DMS79 (cell line): ENCODE results near the gene GJA5.

ENCODE experiments used
- DNase-seq: peaks from one replicate; lab custom pipeline; 2025; lab: John Stamatoyannopoulos, UW

Gene GJA5

DNA sequence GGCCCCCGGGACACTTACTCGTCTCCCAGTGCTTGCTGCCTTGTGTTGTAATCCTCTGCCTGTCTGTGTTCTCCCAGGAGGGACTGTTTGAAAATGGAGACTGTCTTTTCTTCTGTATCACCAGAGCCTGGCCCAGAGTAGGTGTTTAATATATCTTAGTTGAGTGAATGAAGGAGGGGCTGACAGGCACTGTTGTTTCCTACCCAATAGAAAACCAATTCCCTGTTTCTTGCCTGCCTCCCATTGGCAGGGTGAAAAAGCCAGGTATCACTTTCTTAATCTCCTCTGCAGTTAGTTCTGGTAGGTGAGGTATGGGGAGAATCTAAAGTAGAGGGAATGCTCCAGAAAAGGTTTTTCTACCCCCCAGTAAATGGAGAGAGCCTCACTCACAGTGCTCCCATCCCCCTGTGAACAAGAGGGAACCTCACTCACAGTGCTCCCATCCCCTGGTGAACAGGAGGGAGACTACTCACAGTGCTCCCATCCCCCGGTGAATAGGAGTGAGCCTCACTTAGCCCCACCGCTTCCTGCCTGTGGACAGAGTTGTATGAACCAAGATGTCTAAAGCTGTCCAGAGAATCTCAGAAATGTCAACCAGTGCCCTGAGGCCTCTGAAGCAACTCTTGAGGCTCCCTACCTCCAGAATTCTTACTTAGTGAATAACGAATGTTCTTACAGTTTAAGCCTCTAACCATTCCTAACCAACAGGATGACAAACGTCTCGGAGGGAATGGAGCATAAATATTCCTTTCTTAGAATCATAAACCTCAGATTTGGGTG, at the start of gene GJA5:
TSS of gene GJA5 (minus strand) at position 122 of the 780 bp plus-strand sequence. CDS start 1,364 bp downstream, outside the sequence.
- no peak for DNase-seq

DNA sequence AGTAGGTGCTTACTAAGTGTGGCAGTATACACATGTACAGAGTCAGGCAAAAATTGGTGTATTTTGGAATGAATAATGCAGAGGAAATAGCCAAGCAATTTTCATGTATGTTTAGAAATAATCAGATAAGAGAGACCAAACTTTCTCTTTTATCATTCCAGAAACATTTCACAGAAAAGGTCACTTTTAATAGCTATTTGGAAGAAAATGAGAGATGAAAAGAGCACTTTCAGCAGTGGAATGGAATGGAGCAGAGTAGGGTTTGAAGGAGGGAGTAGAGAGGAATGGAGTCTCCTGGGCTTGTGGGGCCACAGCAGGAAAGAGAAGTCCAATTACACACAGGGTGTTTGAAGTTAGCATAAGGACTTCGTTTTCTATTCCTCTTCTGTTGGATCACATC, 48.8 kb upstream of the GJA5 start:
- DNase-seq = no peak

DNA sequence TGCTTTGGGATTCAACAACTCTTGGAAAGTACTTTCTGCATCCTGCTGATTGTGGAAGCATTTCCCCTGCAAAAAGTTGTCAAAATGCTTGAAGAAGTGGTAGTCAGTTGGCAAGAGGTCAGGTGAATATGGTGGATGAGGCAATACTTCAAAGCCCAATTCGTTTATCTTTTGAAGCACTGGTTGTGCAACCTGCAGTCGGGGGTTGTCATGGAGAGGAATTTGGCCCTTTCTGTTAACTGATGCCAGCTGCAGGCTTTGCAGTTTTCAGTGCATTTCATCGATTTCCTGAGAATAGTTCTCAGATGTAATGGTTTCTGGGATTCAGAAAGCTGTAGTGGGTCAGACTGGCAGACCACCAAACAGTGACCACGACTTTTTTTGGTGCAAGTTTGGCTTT, 47.6 kb upstream of the GJA5 start:
- no peak for DNase-seq

DNA sequence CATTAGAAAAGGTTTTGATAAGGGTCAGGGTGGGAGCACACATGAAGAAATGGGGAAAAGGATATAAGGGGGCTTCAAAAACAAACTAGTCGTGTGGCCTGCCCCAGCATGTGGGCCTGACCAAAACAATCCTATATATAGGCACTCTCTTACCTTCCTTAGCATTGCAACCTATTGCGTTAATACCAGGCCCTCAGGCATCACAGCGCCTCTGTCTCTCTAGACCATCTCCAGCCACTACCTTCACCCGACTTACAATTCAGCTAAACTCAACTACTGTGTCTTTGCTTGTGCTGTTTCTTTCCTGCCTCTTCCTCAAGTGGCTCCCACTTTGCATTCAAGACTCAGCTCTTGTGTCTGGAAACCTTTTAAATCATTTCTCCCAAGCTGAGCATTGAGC, 47.0 kb upstream of the GJA5 start:
- DNase-seq = no peak

DNA sequence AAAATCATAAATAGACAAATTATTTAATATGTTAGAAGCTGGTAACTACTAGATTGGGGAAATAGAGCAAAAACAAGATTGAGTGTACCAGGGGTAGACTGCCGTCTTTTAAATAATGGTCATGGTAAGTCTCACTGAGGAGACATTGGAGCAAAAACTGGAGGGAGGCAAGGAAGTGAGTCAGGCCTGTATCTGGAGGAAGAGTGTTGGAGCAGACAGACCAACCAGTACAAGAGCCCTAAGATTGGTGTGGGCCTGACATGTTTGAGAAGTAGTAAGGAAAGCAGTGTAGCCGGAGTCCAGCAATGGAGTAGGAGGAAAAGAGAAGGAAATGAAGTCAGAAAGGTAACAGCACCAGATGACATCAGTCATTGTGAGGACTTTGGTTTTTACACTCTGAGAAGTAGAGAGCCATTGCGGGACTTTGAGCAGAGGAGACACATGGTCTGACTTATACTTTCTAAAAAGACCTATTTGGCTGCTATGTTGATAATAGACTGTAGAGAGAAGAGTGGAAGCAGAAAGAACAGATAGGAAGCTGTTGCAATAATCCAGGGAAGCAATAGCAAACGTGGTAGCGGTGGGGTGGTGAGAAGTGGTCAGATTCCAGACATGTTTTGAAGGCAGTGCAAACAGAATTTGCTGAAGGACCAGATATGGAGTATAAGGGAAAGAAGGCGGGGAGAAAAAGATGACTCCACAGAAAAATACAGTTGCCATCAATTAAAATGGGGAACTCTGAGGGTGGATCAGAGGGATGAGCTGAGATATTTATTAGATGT, 44.7 kb upstream of the GJA5 start:
- DNase-seq = no peak

DNA sequence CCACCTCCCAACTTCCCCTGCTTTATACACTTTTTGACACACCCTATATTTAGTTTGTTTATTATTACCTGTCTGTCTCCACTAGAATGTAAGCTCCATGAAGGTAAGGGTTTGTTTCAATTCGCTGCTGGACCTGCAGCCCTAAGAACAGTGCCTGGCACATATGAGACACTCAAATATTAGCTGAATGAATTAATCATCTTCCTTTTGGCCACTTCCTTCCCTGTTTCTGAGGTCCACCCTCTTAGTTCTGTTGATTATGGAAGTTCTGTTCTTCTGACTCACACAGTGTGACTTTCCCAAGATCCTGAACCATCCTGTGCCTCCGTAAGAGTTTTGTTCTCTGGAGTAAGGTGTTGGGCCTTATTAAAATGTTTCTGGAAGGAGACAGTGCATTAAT, 40.4 kb upstream of the GJA5 start:
- no peak for DNase-seq

DNA sequence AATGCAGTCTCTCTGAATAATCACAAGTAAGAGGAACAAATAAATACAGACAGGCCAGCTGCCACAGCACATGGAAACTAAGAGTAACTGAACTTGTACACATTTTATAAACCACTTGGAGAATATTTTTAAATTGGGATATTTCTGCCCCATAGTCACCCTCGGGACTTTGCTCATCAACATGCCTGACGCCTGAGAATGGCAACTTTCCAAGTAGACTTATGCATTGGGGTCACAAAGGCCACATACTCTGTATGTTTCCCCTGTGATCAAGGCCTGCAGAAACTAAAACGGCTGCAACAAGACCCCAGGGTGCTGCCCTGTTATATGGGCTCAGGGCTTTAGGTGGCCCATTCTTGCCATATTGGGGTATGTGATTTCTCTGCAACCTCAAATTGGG, 38.3 kb upstream of the GJA5 start:
- no peak for DNase-seq

DNA sequence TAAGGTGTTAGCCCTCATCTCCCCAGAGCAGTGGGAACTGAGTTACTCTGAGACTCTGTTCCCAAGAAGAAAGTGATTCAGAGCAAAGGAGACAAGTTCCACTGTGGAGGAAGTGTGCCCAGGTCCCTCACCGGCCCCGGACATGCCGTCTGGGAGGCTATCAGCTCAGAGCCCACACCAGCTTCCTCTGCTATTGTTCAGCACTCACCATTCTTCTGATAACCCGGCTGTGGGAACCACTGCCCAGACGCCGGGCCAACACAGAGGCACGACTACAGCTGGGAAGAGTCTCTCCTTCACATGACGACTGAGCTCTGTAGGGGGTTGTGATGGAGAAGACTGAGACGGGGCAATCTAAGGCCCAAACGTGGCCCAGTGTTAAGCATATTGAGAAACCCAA, 34.2 kb upstream of the GJA5 start:
- no peak for DNase-seq

DNA sequence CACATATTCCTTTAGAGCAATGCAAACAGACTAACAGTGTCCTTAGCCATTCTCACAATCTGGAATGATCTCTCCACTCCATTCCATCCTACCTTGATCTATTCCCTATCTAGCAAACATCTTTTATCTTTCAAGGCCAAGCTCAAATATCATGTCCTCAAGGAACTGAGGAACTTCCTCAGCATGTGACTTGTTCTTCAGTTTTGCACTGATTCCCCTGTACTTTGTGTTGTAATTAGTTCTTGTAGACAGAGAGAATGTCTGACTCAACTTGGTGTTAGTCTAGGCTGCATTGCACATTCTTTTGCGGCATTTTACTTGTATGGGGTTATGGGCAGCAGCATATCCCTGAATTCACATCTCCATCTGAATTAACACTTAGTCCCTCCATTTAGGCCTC, 31.5 kb upstream of the GJA5 start:
- DNase-seq = no peak

DNA sequence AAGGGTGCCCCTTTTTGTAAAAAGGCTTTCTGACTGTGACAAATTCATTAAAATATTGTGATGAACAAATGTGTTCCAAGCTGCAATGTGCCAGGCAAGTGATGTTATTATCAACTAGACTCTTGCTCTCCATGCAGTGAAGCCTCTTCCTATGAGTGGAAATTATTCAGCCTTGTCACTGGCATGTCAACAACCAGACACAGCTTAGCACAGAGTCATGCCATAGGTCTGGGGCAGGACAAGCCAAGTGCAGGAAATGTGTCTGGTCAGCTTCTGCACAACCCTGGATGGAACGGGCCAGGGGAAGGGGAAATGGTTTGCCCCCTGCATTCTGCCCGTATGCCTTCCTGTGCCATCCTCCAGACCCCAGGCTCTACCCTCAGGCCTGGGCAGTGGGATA, 27.4 kb upstream of the GJA5 start:
- DNase-seq = no peak

DNA sequence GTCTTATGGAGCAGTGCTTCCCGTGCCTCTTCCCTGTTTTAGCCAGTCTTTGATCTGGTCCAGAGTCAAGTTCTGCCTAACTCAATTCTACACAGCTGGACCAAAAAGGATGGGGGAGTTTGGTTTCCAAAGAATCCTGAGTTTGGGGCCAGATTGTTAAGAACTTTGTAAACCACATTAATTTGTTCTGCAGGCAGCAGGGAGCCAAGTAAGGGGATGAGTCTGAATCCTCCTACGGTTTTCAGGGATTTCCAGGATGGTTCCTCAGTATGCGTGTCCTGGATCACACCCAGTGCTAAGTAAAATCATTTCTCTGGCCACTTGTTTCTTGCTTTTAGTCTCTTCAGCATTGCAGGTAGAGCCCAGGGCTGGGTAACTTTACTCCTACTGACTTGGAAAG, 26.1 kb upstream of the GJA5 start:
- DNase-seq = no peak

DNA sequence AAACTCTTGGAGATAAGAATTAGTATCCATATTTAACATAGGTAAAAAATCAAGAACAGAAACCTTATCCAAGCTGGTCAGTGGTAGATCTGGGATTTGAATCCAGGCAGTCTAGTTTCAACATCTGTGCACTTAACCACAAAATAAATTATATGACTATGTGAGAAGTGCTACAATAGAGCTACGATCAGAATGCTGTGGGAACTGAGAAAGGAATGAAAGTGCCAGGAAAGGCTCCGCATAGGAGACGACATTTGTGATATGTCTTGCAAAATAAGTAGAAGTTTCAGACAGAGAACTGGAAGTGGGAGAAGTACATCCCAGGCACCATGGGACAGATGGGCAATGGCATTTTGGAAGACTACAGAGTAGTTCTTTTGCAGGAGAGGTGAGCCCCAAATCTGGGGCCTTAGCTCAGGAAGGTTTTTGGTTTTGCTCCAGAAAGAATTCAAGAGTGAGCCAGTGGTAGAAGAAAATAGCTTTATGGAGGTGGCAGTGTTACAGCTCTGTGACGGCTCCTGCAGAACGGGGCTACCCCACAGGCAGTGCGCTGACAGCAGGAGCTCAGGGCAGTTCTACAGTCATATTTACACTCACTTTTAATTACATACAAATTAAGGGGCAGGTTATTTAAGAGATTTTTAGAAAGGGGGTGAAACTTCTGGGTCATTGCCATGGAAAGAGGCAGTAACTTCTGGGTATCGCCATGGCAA, 25.5 kb upstream of the GJA5 start:
- DNase-seq = no peak

DNA sequence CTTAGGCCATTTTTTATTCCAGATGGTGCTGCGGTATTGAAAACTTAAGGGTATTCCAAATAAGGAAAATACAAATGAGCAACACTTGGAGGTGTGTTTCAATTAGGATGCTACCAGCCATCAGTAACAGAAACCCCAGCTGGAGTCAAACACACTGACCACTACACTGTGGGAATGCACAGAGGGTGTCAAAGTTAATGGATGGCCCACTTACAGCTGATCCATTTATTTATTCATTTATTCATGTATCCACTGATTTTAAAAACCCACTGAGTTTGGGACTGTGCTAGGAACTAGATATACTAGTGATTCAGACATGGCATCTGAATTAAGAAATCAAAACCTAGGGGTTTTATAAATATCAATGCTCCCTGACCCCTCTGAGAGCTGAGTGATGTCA, 24.5 kb upstream of the GJA5 start:
- no peak for DNase-seq

DNA sequence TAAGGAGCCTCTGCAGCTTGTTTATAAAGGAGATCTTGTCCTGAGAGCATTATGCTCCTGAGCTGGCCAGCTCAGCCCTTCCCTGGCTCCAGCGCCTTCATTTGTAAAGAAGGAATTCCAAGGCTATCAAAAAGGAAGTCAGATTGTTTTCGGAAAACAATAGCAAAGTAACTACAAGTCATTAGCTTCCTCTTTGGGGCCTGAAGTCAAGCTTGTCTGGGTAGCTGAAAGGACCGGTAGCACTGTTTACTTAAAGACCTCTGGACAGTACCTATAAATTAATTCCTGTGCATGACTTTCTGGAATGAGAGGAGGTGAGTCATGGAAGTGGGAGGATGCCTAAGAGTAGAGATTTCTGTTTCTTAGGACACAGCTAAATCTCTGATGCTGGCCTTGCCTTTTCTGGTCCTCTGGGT, 20.7 kb upstream of the GJA5 start:
- DNase-seq = no peak

DNA sequence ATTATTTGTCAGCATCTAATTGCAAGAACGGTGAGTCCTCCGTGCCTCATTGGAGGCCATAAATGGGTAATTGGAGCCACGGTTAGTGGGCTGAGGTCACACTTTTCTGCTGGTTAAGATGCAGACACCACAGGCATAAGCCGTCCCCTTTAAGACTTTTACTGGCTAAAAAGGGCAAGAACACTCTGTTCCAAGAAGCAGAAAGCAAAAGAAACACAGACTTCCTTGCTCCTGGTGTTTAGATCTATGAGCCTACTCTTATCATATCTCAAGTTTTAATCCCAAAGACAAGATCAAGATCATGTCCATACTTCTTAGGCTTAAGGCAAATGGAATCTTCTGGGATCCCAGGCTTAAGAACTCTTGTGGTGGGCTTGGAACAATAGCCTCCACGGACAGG, 17.3 kb upstream of the GJA5 start:
- DNase-seq = no peak

DNA sequence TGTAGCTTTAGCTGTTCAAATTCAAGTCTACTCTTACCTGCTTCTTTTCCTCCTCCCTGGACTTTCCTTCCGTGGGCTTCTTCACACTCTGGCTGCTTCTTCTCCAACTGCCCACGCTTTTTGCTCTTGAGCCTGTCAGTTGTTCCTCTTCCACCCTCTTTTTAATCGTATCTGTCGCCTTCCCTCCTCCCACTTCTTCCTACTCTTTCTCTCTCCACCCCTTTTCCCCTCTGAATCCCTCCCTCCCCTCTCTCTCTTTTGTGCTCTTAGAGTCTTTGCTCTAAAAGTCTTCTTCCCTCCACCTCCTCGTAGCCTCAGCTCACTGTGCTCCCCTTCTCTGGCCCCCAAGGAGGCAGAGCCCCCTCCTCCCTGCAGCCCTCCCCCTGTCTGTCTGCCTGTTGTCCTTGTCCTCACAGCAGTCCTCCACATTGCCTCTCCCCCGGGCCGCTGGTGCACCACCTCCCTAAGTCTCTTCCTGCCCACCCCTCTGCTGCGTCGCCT, 12.9 kb upstream of the GJA5 start:
- no peak for DNase-seq

DNA sequence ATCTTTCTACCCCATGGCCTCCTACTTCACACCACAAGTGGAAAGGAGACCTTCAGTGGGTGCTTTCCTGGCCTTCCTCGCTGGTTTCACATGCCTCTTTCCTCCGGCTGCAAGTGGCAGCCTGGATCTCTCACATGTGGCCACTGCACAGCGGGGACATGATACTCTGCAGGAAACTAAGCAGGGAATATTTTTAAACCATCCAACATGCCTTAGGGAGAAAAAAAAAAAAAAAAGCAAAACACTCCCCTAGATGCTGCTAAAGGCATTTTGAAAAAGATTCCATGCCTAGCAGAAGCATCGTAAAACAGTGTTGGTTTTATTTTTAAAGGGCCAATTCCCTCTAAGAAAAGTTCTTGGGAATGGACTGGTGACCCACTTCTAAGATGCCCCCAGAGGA, 12.2 kb upstream of the GJA5 start:
- no peak for DNase-seq

DNA sequence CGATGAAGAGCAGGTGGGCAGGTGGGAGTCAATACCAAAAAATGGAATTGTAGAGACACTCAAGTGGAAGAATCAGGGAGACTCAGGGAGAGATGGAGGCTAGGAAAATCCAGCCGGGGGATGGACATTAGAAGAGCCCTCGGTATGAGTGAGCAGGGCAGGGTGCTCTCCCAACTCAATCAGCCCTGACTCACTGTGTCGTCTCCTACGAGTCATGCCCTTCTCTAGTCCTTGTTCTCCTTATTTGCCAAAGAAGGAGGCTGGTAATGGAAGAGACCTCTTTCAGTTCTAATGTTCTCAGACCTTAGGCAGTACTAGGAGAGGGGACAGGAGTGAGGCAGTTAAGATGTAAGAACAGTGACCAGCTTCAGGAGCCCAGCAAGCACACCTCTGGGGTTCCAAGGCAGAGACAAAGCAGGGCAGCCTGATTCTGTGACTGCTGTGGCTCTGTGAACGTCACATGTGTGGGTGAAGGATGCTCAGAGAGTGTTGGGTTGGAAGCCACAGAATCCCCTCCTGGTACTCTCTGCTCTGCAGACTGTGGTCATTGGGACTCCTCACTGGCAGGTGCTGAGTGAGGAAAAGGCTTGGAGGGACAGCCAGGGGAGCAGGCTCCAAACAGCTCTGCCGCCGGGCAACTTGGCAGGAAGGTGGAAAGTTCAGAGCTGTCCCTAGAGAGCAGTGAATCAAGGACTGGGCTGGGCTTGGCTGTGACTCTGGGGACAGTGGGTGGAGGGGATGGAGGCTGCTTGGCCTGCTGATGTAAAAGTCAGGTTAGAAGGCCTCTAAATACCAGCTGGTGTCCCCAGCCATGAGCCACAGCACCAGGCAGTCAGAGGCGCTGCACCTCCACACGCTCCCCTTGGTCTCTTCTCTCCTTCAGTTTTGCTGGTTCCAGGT, 11.1 kb upstream of the GJA5 start:
- no peak for DNase-seq

DNA sequence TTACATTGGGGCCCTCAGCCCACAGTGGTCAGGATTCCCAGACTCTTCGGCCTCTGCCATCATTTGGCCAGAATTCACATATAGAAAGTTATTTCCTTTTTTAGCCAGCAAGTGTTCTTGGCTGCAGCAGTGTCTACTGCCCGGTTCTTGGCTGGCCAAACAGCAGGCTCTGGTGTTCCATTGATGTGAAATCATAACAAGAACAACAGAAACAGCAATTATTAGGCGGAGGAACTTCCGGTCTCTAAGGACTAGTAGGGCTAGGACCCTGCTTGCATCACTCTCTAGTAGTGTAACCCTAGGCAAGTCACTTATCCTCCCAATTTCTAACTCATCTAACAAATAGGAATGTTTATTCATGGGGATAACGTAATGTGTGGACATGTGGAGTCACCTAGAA, 8.7 kb upstream of the GJA5 start:
- no peak for DNase-seq

DNA sequence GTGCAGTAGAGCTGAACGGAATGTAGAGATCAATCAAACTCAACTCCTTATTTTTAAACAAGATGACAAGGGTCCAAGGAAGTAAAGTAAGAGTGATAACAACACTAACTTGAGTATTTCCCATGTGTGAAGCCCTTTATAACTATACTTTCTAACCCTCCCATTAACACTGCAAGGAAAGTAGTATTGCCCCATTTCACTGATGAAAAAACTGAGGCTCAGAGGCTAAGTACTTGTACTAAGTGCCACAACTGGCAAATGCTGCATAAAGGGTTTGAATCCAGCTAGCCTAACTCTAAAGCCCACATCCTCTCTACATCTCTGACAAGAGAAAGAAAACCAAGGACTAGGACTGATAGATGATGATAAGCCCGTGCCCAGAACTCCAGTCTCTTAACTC, 8.2 kb upstream of the GJA5 start:
- DNase-seq = no peak

DNA sequence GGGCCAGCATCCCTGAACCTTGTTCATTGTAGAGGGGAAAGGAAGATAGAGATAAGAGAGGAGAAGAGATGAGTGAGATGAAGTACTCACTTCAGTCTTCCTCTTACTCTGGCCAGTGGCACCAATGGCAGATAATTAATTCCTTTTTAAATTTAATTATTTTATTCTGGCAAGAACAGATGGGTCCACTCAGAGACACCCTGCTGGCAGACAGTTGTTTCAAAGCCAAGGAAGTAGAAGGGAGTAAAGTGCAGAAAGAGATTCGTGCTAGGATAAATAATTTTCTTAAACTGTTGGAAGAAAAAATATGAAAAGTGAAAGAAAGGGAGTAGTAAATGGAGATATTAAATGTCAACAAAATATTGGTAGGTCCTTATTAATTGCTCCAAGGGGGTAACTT, 7.7 kb upstream of the GJA5 start:
- DNase-seq = no peak
